Calu3 (cell line): Measurements from ENCODE around the gene FNDC3B. TPM values are rescaled to one million over a fixed set of nuclear protein-coding genes. Genes with fewer than 3 reads are reported as not detected.

ENCODE experiments used
- BruUV-seq: library from RNA; stranded (reverse); fragments of 400-500 nt; replicated peaks from 2 replicates; lab custom pipeline; 2021; lab: Mats Ljungman, UMichigan
- CTCF ChIA-PET: fragments of 300-600 bp; sonication (Branson Sonifier 250); formaldehyde crosslinking; loops from one replicate; lab custom pipeline; 2022; ENCODE audit warnings: antibody characterized with exemption; lab: Charles Lee
- DNase-seq: peaks from one replicate; pipeline ENCODE4 v3.0.0; 2022
- H3K27ac Mint-ChIP-seq: one replicate; pipeline ENCODE4 v1.8.0; 2022; ENCODE audit warnings: mixed read lengths; ENCODE audit not compliant: unreplicated experiment
- H3K27me3 Mint-ChIP-seq: one replicate; pipeline ENCODE4 v1.8.0; 2022; ENCODE audit warnings: mixed read lengths; ENCODE audit not compliant: unreplicated experiment
- H3K36me3 Mint-ChIP-seq: one replicate; pipeline ENCODE4 v1.8.0; 2022; ENCODE audit warnings: mild to moderate bottlenecking, moderate library complexity, mixed read lengths; ENCODE audit not compliant: insufficient read depth, unreplicated experiment
- H3K4me1 Mint-ChIP-seq: one replicate; pipeline ENCODE4 v1.8.0; 2022; ENCODE audit warnings: mild to moderate bottlenecking, low read depth, mixed read lengths; ENCODE audit not compliant: unreplicated experiment
- H3K4me3 Mint-ChIP-seq: one replicate; pipeline ENCODE4 v1.8.0; 2022; ENCODE audit warnings: mild to moderate bottlenecking, low read depth, moderate library complexity, mixed read lengths; ENCODE audit not compliant: unreplicated experiment
- H3K9me3 Mint-ChIP-seq: one replicate; pipeline ENCODE4 v1.8.0; 2022; ENCODE audit warnings: low read depth, mixed read lengths; ENCODE audit not compliant: unreplicated experiment
- intact Hi-C: fragments of 100-400 bp; cut with micrococcal nuclease; formaldehyde crosslinking; loops from one replicate; pipeline ENCODE4 v1.10.0; 2022; ENCODE audit not compliant: unreplicated experiment
- total RNA-seq: library from RNA; stranded (reverse); gene quantifications from 2 replicates; pipeline ENCODE4 v1.2.3, GENCODE V29; 2022
- TF ChIP-seq, protein P1 (sequence below): fragments of 200-600 bp; IDR thresholded peaks from one replicate; pipeline ENCODE4 v1.8.0; 2022; ENCODE audit warnings: antibody characterized with exemption; ENCODE audit not compliant: unreplicated experiment

The FNDC3B gene
- total RNA-seq, 1 experiment from 2014 or later: 453 TPM

DNA sequence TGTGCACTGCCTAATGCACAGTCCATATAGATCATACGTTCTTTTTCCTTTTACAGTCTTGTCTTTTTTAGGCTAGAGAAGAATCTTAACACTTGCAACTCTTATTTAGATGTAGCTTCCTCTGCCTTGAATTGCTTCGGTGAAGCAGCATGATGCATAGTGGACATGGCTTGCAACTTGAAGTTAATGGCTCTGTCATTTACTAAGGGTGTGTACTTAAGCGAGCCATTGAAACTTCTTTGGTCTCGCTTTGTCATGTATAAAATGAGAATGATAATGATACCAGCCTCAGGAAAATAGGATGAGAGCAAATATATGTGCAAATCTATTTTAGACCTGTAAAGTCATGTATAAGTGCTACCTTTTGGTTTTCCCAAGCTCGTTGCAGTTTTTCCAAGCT lies 261.5 kb downstream of the FNDC3B start:
- Mint-ChIP-seq H3K4me3 (no peak overlapping the region), H3K4me1 (peaks cover 35% of the 10 kb centered on the region), H3K36me3 (peaks cover 87% of the 10 kb centered on the region), H3K27me3 (no peaks in the 10 kb centered on the region), H3K9me3 (no peaks in the 10 kb centered on the region), H3K27ac (no peak overlapping the region)
- TF ChIP-seq, protein P1, sequence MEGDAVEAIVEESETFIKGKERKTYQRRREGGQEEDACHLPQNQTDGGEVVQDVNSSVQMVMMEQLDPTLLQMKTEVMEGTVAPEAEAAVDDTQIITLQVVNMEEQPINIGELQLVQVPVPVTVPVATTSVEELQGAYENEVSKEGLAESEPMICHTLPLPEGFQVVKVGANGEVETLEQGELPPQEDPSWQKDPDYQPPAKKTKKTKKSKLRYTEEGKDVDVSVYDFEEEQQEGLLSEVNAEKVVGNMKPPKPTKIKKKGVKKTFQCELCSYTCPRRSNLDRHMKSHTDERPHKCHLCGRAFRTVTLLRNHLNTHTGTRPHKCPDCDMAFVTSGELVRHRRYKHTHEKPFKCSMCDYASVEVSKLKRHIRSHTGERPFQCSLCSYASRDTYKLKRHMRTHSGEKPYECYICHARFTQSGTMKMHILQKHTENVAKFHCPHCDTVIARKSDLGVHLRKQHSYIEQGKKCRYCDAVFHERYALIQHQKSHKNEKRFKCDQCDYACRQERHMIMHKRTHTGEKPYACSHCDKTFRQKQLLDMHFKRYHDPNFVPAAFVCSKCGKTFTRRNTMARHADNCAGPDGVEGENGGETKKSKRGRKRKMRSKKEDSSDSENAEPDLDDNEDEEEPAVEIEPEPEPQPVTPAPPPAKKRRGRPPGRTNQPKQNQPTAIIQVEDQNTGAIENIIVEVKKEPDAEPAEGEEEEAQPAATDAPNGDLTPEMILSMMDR: no peak
- intact Hi-C loops: no loop called here
- CTCF ChIA-PET: interaction anchor here (0.9 kb wide), 1 partner anchor 13 kb away, joined by 3 read pairs; no protein-coding TSS in a partner anchor
- no TSS peak for BruUV-seq
- no peak for DNase-seq

DNA sequence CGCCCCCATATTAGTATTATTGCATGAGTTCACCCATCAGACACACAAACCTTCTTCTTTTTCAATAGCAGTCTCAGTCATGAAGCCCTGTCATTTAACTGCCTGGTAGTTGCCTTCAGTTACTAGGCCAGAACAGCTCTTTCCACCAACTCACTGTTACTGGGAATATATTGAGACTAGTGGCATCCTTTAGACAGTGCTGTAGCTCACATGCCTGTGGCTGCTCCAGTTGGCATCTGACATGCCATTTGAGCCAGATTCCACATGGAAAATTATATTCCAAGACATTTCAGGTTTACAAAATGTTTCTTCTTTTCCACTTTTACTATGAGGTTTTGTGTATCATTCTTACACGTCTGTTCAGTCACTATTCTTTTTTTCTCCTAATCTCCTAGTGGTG lies 262.8 kb downstream of the FNDC3B start:
- CTCF ChIA-PET: no interaction called here
- no peaks in the 10 kb centered on the region for H3K27me3 Mint-ChIP-seq
- TF ChIP-seq, protein P1: no peak
- peaks cover 87% of the 10 kb centered on the region for H3K36me3 Mint-ChIP-seq
- no peak for DNase-seq
- intact Hi-C loops: no loop called here
- no peaks in the 10 kb centered on the region for H3K9me3 Mint-ChIP-seq
- peaks cover 40% of the 10 kb centered on the region for H3K4me1 Mint-ChIP-seq
- BruUV-seq: no TSS peak
- H3K4me3 Mint-ChIP-seq: no peak overlapping the region
- no peak overlapping the region for H3K27ac Mint-ChIP-seq

GRCh38 chr3:172303181-172303580 lies 263.8 kb downstream of the FNDC3B start:
- TF ChIP-seq, protein P1: no peak
- CTCF ChIA-PET: no interaction called here
- no peaks in the 10 kb centered on the region for H3K9me3 Mint-ChIP-seq
- intact Hi-C loops: no loop called here
- DNase-seq: no peak
- no peaks in the 10 kb centered on the region for H3K27me3 Mint-ChIP-seq
- peaks cover 45% of the 10 kb centered on the region for H3K4me1 Mint-ChIP-seq
- no TSS peak for BruUV-seq
- no peak overlapping the region for H3K4me3 Mint-ChIP-seq
- peaks cover 87% of the 10 kb centered on the region for H3K36me3 Mint-ChIP-seq
- H3K27ac Mint-ChIP-seq: no peak overlapping the region

GRCh38 chr3:172303941-172304558 lies 264.7 kb downstream of the FNDC3B start:
- peaks cover 45% of the 10 kb centered on the region for H3K4me1 Mint-ChIP-seq
- no peak for DNase-seq
- peaks cover 85% of the 10 kb centered on the region for H3K36me3 Mint-ChIP-seq
- H3K27me3 Mint-ChIP-seq: no peaks in the 10 kb centered on the region
- BruUV-seq: no TSS peak
- TF ChIP-seq, protein P1: peak; percentile 53
- H3K27ac Mint-ChIP-seq: peak overlapping the region; percentile 62
- intact Hi-C loops: no loop called here
- no peaks in the 10 kb centered on the region for H3K9me3 Mint-ChIP-seq
- CTCF ChIA-PET: no interaction called here
- no peak overlapping the region for H3K4me3 Mint-ChIP-seq
